ENCODE results near the gene ASCL2.

The ASCL2 gene

DNA sequence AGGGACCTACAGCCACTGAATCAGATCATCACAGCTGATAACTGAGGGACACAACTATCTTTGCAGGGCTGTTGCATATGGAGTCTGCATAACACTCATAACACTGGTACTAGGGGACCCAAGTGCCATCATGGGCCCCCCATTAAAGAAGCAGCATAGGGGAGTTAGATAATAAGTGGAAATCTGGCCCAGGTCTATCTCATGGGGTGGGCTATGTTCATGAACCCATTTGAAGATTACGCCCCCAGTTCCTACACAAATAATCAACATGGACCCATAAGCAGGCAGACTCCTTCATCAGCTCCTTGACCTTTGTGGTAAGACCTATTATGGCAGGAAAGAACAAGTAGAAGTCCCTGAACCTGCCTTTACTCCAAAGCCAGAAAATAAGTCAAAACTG is 48.8 kb downstream of the ASCL2 start:
- Histone ChIP-seq H3K4me1 (no peaks in the 10 kb centered on the region), H3K36me3 (no peaks in the 10 kb centered on the region), H3K4me3 (no peak overlapping the region), H3K27ac (no peak overlapping the region), H3K4me2 (no peak overlapping the region), H4K20me1 (no peaks in the 10 kb centered on the region), H3K9me3 (peaks cover 16% of the 10 kb centered on the region), H3K27me3 (no peaks in the 10 kb centered on the region), H3K9ac (no peak overlapping the region)
- TF ChIP-seq Cebpa-rat (IDR thresholded peaks at IDR 0.05), result no peak

- Histone ChIP-seq H3K9me3 (peaks cover 16% of the 10 kb centered on the region), H3K4me3 (no peak overlapping the region), H3K4me2 (no peak overlapping the region), H3K4me1 (no peaks in the 10 kb centered on the region), H4K20me1 (no peaks in the 10 kb centered on the region), H3K27me3 (no peaks in the 10 kb centered on the region), H3K9ac (no peak overlapping the region), H3K36me3 (no peaks in the 10 kb centered on the region), H3K27ac (no peak overlapping the region)
- TF ChIP-seq Cebpa-rat (IDR thresholded peaks at IDR 0.05), result no peak
Observed at GRCh38 chr11:2221024-2221423, 49.4 kb downstream of the ASCL2 start.

DNA sequence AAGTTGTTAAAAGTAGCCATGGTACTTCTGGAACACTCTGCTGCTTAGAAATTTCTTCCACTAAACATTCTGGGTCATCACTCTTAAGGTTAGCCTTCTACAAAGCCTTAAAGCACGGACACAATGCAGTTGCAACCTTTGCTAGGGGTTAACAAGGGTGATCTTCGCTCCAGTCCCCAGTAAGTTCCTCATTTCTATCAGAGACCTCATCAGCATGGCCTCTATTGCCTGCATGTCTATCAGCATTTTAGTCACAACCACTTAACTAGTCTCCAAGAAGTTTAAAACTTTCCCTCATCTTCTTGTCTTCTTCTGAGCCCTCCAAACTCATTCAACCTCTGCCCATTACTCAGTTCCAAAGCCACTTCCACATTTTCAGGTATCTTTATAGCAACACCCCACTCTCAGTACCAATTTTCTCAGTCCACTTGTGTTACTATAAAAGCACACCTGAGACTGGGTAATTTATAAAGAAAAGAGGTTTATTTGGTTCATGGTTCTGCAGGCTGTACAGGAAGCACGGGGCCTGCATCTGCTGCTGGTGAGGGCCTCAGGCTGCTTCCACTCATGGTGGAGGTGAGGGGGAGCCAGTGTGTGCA is 50.1 kb downstream of the ASCL2 start:
- Histone ChIP-seq H3K27me3 (no peaks in the 10 kb centered on the region), H3K4me2 (no peak overlapping the region), H3K9me3 (peaks cover 16% of the 10 kb centered on the region), H3K36me3 (no peaks in the 10 kb centered on the region), H3K27ac (no peak overlapping the region), H3K4me3 (no peak overlapping the region), H3K9ac (no peak overlapping the region), H3K4me1 (no peaks in the 10 kb centered on the region), H4K20me1 (no peaks in the 10 kb centered on the region)
- TF ChIP-seq Cebpa-rat (IDR thresholded peaks at IDR 0.05), result no peak

- no peak for TF ChIP-seq Cebpa-rat (IDR thresholded peaks at IDR 0.05)
- H3K9me3 ChIP-seq, result peaks cover 16% of the 10 kb centered on the region
- no peaks in the 10 kb centered on the region for H3K27me3 ChIP-seq
- no peak overlapping the region for H3K4me3 ChIP-seq
- H3K27ac ChIP-seq, result no peak overlapping the region
- H3K4me1 ChIP-seq, result no peaks in the 10 kb centered on the region
- no peaks in the 10 kb centered on the region for H3K36me3 ChIP-seq
- no peak overlapping the region for H3K9ac ChIP-seq
- no peaks in the 10 kb centered on the region for H4K20me1 ChIP-seq
- H3K4me2 ChIP-seq, result no peak overlapping the region
Observed at GRCh38 chr11:2219318-2220017, 50.9 kb downstream of the ASCL2 start.

All from BLaER1 (cell line).